ENCODE results near the gene ITPKC.

Gene ITPKC

GRCh38 chr19:40716482-40717324 is at the start of gene ITPKC, which contains the start of gene COQ8B:
Gene ITPKC, plus strand, starts transcription at chr19:40717112. Its CDS starts 24 bp downstream, at chr19:40717136.
Gene COQ8B, minus strand, starts transcription at chr19:40716886. Its CDS starts 2,254 bp downstream, at chr19:40714632.
- DNase-seq = peak; percentile 99

- no peak for DNase-seq
Measured at GRCh38 chr19:40667602-40668001, 49.3 kb upstream of the ITPKC start.

DNA sequence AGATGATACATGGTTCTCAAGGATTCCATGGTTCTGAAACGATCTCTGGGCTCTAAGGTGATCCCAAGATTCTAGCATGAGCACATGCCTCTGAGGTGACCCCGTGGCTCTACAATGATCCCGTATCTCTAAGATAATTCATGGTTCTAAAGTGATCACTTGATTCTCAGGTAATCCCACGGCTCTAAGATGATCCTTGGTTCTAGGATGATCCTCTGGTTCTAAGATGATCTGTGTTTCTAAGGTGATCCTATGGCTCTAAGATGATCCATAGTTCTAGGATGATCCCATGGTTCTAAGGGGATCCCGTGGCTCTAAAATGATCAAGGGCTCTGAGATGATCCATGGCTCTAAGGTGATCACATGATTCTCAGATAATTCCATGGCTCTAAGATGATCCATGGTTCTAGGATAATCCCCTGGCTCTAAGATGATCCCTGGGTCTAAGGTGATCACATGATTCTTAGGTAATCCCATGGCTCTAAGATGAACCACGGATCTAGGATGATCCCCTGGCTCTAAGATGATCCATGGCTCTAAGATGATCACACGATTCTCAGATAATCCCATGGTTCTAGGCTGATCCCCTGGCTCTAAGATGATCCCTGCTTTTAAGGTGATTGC is 47.8 kb upstream of the ITPKC start:
- DNase-seq = no peak

DNA sequence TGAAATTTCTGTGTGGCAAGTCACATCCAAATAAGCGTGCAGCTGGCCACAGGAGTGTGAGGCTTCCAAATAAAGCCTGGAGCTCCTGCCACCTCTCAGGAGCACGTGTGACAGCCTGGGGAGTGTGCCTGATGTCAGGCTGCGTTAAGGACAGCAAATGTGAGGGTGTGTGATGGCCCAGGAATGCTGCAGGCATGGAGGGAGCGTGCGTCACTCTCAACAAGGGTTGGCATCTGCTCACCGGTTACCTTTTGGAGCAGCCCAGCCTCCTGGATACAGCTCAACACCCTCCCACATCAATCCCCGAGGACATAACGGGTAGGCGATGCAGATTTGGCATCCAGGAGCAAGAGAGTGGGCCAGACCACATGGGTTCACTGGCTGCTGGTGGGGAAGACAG is 45.5 kb upstream of the ITPKC start:
- no peak for DNase-seq

- DNase-seq = no peak
Measured at GRCh38 chr19:40672038-40672437, 44.9 kb upstream of the ITPKC start.

DNA sequence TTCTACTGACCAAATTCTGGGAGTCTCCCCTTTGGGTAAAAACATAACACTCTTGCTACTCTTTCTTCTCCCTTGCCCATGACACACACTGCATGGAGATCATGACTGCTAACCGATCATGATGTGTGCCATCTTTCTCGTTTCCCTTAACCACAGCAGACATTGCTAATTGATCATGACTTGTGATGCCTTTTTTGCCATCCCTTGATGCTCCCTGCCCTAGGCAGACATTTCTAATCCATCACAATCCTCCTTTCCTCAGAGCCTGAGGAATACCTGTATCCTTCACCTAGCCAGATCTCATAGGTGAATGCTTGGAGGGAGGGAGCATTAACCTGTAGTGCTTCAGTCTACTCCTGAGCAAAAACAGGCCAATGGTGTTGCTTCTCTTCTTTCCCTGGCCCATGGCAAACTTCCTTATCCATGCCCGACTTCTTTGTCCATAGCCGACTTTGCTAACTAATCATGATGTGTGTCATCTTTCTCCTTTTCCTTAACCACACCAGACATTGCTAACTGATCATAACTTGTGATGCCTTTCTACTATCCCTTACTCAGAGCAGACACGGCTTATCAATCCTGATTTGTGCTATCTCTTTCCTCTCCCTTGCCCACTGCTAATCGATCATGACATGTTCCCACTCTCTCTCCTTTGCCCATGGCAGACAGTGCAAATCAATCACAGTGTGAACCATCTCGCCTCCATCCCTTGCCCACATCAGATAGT is 44.2 kb upstream of the ITPKC start:
- DNase-seq = no peak

DNA sequence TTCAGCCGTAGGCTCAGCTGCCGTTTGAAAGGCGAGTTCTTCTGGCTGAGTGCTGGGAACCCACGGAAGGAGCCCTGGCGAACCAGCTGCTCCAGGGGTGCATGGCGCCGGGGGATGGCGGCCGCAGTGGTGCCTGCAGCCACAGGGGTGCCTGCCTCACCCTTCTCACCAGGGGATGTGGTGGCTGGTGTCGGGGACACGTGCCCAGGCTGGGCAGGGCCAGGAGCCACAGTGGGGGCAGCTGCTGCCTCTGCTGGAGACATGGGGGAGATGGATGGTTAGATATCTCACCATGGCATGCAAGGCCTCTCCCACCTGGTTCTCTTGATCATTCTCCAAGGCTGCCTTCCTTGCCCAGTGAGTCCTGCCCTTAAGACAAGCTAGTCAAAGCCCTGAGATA is 43.5 kb upstream of the ITPKC start:
- DNase-seq = no peak

GRCh38 chr19:40674291-40674690 is 42.6 kb upstream of the ITPKC start:
- DNase-seq = no peak

GRCh38 chr19:40677156-40677555 is 39.8 kb upstream of the ITPKC start:
- no peak for DNase-seq

GRCh38 chr19:40681039-40681438 is 35.9 kb upstream of the ITPKC start:
- DNase-seq = no peak

GRCh38 chr19:40682431-40682964 is 34.4 kb upstream of the ITPKC start:
- no peak for DNase-seq

DNA sequence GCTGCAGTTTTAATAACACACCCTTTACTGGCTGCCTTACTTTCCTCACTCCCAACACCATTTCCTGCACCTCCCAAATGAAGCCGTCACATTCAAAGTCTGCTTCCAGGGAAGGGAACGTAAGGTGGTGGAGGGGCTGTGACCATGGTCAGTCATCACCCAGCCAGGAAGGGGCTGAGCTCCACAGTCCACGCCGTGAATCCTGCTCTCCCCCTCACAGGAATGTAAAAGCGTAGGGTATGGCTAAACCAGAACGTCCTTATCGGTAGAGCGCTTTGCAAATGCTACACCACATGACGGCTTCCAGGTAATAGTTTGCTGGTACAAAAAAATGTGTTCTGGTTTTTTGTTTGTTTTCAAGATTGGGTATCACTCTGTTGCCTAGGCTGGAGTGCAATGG is 33.5 kb upstream of the ITPKC start:
- DNase-seq = no peak

DNA sequence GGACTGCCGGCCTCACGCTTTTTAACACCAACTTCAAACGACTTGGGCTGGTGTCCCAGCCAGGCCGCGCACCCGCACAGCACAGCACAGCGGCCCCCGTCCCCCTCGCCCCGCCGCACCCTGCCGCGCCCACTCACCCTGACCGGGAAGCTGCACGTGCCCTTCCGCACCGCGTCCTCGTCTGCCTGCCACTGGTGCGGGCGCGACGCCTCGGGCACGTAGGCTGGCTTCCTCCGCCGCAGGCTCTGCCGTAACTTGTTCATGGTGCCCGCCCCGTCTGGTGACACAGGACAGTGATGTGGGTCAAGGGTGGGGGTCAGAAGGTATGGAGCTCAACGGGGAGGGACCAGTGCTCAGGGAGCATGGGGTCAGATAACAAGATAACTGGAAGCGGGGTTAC is 32.6 kb upstream of the ITPKC start:
- DNase-seq = no peak

- no peak for DNase-seq
Measured at GRCh38 chr19:40685016-40685526, 31.8 kb upstream of the ITPKC start.

DNA sequence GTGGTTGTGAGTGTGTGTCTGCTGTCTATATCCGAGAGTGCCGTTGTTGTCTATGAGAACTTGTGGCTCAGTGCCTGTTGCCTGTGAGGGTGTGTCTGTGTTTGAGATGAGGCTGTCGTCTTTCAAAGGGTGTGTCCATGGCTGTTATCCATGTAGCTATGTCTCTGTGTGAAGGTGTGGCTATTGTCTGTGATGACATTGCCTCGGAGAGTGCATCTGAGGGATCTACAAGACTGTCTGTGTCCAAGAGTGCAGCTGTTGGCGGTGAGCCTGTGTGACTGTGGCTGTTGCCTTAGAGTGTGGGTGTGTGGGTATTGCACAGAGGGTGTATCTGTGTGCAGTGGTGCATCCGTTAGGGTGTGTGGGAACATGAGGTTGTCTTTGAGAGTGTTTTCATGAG is 31.3 kb upstream of the ITPKC start:
- no peak for DNase-seq

- no peak for DNase-seq
Measured at GRCh38 chr19:40686882-40687524, 29.9 kb upstream of the ITPKC start.

DNA sequence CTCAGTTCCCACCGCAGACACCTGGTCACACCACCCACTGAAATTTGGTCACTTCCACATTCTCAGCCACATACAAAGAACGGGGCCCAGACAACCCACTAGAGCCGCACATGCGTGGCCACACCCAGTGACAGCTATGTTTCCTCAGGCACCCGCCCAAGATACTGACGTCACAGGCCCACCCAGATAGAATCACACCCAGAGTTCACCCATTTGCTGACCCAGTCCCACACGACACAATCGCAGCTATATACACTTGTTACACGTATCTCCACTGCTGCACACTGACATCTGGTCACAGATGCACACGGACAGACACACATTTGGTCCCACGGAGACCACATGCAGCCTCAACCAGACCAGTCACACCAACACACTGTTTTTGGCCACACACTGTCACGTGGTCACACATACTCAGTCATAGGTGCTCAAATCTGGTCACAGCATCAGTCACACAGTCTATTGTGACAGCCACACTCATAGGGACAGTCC is 29.3 kb upstream of the ITPKC start:
- DNase-seq = no peak

- no peak for DNase-seq
Measured at GRCh38 chr19:40688309-40688708, 28.6 kb upstream of the ITPKC start.

DNA sequence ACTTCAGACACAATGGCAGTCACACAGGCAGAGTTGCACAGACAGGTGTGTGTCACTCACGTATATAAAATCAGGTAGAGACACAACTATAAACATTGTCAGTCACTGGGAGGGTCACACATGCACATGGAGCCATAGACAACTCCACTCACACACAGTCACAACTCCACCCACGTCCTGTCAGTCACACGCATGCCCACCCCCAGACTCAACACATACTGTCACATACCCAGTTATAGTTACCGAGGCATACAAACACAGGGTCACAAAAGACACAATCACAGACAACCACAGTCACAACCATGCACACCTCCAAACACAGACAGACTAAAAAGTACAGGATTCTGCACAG is 27.9 kb upstream of the ITPKC start:
- no peak for DNase-seq

- peak in 1 of 2 experiments; percentile 44 for DNase-seq
Measured at GRCh38 chr19:40689339-40690049, 27.4 kb upstream of the ITPKC start.

- no peak for DNase-seq
Measured at GRCh38 chr19:40690050-40690692, 26.7 kb upstream of the ITPKC start, which contains the start of gene NUMBL. Gene NUMBL, minus strand, starts transcription at chr19:40690651. Its CDS starts 168 bp downstream, at chr19:40690483.
